HG03520 (cell line): ENCODE results near the gene CIB1.
"Not testable (repeated sequence)": the region's sequence is repeated elsewhere in the genome, so short reads cannot be mapped to it uniquely, and the experiment has no call there.

Experiments
- ATAC-seq: cut with Tn5 transposase; IDR thresholded peaks from one replicate; pipeline ENCODE4 v1.9.1; 2021; ENCODE audit warnings: mild to moderate bottlenecking, moderate library complexity; ENCODE audit not compliant: unreplicated experiment

CIB1 gene

DNA sequence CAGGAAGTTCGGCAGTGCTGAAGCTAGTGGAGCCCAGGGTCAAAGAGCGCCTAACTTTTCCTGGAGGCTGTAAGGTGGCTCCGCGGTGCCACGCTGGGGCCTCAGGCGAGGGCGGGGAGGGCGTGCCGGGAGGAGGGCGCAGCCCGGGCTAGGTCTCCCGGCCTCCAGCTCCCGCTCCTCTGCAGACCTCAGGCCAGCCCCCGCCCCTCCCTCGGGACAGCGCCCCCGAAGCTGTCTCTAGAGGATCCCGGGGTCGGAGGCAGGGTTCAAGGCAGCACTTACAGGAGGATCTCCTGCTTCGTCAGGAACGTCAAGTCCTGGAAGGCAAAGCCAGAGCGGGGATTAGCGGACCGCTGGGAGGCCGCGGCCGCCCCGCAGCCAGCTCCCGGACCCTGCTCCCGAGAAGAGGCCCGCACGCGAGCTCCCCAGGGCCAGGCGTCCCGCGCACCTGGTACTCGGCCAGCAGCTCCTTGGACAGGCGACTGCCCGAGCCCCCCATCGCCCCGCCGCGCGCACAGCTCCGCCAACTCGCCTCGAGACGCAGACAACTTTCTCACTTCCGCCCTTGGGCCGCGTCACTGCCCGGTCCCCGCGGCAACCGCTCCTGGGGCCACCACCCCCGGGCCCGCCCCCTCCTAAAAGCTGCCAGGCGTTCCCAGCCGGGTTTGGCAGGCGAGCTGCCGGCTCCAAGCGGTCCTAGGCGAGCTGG, at the start of gene CIB1:
TSS of gene CIB1 (minus strand) at position 555 of the 709 bp plus-strand sequence. CDS start at position 499, 56 bp downstream.
- ATAC-seq, result peak; percentile 83

DNA sequence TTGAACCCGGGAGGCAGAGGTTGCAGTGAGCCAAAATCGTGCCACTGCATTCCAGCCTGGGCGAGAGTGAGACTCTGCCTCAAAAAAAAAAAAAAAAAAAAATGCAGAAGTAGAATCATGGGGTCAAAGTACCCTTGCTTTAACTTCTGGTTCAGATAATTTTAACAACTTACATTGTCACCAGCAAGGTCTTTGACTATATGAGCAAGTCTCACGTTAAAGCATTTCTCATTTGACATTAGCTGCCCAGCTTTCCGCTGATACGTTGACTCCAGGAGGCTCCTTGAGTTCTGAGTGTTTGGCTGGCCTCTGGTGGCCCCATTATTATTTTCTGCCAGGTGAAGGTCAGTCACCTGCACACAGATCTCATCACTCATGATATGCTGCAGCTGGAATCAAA, 47.9 kb upstream of the CIB1 start:
- ATAC-seq, result not testable (repeated sequence)

DNA sequence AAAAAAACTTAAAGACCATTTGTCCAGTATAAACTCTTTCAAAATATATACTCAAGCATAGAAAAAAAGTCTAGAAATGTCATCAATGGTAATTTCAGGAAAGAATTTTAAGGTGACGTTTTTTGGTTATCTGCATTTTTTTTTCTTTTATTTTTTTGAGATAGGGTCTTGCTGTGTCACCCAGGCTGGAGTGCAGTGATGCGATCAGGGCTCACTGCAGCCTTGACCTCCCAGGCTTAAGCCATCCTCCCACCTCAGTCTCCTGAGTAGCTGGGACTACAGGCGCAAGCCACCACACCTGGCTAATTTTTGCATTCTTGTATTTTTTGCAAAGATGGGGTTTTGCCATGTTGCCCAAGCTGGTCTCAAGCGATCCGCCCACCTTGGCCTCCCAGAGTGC, 47.0 kb upstream of the CIB1 start:
- ATAC-seq, result not testable (repeated sequence)

DNA sequence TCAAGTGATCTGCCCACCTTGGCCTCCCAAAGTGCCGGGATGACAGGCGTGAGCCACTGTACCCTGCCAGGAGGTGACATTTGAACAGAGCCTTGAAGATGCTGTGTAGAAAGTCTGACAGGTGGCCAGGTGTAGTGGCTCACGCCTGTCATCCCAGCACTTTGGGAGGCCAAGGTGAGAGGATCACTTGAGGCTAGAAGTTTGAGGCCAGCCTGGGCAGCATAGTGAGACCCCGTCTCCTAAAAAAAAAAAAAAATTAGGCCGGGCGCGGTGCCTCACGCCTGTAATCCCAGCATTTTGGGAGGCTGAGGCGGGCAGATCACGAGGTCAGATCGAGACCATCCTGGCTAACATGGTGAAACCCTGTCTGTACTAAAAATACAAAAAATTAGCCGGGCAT, 44.7 kb upstream of the CIB1 start:
- ATAC-seq, result not testable (repeated sequence)

DNA sequence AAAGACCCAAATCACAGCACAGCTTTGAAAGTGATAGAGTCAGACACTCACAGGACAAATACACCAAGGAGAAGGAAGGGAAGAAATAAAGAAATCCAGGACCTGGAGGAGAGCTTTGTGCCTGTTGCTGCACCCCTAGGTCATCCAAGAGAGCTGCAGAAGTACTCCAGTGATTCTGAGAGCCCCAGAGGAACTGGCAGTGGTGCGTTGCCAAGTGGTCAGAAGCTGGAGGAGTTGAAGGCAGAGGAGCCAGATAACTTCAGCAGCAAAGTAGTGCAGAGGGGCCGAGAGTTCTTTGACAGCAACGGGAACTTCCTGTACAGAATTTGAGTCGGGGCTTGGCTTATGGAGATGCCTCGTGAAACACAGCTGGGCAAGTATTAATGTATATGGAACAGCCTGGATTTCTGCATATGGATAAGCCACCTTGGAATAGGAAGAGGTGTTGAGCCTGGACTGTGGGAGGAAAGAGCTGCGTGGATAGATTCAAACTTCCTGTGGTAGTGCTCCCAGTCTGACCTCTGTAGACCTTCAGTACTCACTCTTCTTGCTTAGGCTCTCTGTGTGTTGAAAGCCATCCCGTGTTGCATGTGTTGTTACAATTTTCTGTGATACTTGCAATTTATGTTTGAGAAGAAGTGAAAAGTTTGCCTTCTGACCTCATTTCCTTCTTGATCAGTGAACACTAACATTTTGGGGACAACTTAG, 37.9 kb upstream of the CIB1 start:
- no peak for ATAC-seq

DNA sequence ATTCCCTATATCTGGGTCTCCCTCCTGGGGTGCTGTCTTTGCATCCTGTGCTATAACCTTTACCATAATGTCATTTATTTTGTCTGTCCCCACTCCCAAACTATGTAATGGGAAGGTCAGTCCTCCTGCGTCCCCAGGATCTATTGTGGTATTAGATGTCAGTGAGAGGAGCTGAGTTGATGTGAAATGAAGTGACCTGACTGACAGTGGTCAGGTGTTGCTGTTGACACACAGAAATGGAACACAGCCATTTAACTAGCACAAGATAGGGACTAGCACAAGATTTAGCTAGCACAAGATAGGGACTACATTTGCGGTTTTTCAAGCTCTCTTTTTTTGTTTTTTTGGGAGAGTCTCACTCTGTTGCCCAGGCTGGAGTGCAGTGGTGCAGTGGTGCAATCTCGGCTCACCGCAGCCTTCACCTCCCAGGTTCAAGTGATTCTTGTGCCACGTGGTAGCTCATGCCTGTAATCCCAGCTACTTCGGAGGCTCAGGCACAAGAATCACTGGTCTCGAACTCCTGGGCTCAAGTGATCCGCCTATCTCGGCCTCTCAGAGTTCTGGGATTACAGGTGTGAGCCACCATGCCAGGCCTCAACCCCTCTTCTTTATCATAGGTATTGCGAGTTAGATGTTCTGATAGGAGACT, 36.9 kb upstream of the CIB1 start:
- no peak for ATAC-seq

DNA sequence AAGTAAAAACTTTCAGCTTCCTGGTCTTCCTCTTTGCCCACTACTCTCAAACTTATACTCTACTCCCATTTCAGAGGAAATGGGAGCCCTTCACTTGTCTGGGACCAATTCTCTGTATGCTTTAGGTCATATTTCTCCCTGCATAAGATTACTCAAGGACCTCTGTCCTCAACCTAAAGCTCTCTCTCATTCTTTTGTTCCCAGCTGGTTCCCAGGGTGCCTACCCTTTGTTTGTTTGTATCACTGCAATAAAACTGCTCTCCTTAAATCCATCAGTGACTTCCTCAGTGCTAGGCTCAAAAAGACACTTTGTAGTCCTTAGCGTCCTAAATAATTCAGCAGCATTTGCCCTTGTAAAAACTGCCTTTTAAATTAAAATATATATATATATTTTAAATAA, 34.7 kb upstream of the CIB1 start:
- no peak for ATAC-seq

DNA sequence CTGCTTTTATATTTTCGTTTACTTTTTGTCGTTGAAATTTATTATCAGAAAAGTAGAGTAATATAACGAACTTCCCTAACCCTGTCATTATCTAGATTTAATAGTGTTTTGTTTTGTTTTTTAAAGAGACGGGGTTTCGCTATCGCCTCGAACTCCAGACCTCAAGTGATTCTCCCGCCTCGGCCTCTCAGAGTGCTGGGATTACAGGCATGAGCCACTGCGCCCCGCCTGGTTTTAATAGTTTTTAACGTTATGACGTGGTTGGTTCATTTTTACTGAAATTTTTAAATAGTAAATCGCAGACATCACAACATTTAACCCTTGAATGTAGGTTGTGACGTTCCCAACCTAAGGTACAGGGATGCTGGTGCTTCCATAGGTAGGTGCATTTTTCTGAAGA, 32.7 kb upstream of the CIB1 start:
- no peak for ATAC-seq

DNA sequence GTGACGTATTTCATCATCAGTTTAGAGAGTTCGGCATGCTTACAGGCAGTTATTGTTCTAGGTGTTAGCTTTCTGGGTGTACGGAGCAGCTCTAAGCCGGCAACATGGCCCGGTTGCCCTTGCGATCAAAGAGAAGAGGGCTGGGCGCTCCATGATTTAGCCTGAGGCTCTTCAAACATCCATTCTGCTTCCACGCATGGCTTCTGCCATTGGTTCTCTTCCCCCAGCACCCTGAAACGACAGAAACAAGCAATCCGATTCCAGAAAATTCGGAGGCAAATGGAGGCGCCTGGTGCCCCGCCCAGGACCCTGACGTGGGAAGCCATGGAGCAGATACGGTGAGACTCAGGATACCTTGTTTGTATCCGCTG, 32.3 kb upstream of the CIB1 start:
- ATAC-seq, result no peak

DNA sequence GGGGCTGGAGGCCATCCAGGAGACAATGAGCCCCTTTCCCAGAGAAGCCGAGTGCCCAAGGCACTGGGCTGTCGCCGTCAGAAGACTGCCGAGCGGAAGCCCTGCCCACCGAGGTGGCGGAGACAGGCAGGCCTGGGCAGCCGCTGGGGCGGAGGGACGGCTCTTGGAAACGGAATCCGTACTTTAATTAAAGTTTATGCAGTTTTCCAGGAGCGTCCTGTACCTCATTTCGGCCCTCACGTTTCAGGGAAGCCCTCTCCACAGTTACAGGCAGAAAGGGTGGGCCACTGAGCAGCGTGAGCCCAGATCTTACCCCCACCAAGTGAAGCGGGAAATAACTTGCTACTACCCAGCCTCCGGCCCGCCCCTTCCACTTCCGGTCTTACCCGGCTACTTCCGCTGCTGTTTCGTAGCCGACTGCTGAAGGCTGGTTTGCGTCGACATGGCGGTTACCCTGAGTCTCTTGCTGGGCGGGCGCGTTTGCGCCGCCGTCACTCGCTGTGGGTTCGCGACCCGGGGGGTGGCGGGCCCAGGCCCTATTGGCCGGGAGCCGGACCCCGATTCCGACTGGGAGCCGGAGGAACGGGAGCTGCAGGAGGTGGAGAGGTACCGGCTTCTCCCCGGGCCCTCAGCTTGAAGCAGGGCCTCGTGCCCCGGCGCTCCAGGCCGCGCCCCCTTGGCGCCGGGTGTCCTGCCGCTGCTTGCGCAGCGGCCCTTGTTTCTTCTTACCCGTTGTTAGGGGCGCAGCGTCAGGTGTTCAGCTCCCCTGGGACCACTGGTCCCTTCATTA, 31.7 kb upstream of the CIB1 start, which contains the start of gene NGRN:
TSS of gene NGRN (plus strand) at position 402 of the 790 bp plus-strand sequence. CDS start at position 443, 41 bp downstream.
- peak; percentile 85 for ATAC-seq

DNA sequence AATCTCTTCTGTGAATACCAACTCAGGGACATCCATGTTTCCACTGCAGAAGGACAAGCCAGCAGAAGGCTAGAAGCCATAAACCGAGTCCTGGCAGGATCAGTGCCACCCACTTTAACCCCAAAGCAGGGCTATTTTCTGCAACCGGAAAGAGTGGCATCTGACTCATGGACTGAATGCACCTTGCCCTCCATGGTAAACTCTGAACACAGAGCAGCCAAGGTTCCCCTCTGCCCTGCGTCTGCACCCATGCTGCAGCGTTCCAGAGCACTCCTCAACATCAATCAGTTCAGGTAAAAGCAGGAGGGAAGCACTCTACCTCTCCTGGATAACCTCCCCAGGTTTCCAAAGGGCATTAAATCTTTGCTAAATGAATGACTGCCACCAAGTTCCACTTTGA, 30.9 kb upstream of the CIB1 start:
- no peak for ATAC-seq

DNA sequence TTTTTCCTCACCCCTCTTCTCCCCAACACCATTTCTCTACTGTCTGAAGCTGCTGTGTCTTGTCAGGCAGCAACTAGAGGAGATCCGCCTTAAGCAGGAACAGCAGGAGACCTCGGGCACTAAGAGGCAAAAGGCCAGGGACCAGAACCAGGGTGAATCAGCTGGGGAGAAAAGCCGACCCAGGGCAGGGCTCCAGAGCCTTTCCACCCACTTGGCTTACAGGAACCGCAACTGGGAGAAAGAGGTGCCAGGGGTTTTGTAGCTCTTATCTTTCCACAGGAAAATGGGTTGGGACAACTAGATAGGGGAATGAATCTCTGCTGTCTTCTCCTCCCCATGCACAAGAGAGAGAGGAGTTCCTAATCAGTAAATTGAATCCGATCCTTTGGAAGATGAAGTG, 28.7 kb upstream of the CIB1 start:
- no peak for ATAC-seq

DNA sequence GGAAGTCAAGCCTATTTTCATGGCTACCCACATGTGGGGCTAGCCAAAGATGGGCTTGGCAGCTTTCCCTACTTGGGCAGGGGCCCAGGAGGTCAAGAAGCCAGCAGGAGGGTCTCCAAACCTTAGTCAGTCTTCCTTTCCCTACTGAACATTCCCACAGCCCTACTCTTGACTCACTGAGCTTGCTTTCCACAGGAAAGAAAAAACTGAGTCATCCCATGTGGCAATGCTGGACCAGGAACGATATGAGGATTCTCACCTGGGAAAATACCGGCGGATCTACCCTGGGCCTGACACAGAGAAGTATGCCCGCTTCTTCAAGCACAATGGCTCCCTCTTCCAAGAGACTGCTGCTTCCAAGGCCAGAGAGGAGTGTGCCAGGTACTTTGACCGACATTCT, 28.1 kb upstream of the CIB1 start:
- no peak for ATAC-seq

DNA sequence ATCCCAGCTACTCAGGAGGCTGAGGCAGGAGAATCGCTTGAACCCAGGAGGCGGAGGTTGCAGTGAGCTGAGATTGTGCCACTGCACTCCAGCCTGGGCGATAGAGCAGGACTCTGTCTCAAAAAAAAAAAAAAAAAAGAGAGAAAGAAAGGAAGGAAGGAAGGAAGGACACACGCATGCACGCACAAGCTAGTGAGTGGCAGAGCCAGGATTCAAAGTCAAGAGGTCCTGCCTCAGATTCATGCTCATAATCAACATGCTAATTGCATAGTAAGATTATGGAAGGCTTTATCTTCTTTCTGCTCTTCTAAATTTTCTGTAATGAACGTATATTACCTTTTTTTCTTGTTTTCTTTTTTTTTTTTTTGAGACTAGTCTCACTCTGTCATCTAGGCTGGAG, 27.0 kb upstream of the CIB1 start:
- not testable (repeated sequence) for ATAC-seq

DNA sequence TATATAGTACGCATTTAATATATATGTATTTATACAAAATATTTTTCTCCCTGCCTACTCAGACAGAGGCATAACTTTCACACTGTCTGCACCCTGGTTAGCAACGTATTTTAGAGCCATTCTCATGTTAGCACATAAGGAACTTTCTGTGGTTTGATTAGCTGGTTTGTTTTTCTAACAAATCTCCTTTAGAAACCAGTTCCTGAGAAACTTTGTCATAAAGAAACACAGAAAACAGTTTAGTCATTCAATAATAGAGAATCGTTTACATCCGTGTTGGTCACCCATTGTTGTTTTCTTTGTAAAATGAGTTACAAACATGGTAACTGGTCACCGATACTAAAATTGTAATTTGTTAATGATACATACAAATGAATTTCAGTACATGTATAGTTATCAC, 25.8 kb upstream of the CIB1 start:
- ATAC-seq, result peak; percentile 75

DNA sequence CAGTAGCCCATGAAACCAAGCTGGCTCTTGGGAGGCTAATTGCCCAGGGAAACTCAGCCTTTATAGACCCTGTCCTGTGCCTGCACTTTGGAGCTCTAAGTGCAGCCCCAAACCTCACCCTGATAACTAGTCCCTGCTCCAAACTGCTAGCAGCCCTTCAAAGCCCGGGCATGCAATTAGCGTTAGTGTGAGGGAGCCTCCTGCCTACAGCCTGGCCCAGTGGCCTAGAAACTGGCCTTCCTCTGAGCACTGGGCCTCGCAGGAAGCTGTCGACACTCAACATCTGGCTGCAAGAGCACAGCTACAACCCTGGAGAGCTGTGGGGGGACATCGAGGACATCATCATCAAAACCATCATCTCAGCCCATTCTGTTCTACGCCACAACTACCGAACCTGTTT, 24.0 kb upstream of the CIB1 start:
- no peak for ATAC-seq

DNA sequence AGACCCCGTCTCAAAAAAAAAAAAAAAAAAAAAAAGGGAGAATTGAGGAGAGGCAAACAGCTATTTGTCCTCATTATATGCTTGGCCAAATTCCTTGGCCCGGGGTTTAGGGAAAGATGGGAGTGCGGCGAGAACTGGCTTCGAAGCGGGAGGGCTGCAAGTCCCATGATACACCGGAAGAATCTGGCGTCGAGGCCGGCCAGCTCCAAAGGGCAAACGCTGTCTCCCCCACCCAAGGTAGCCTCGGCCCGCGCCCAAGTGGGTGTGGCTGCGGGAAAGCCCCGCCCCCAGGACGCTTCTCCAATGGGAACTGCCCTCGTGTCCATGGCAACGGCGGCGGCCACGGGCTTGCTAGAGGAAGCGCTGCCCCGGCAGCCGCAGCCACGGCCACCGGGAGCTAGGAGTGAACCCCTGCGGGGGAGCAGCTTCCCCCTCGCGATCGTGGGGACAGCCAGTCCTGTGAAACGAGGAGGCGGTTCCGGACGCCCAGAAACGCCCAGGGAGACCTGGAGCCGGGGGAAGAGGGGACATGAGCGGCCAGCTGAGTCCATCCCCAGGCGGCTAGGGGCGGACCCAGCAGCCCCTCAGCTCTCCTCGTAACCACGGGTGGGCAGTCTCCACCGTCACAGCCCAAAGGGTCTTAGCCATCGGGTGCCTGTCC, 15.6 kb upstream of the CIB1 start, which contains the start of gene TTLL13:
TSS of gene TTLL13 (plus strand) at position 354 of the 661 bp plus-strand sequence. CDS start 1,075 bp downstream, outside the sequence.
- ATAC-seq, result no peak

DNA sequence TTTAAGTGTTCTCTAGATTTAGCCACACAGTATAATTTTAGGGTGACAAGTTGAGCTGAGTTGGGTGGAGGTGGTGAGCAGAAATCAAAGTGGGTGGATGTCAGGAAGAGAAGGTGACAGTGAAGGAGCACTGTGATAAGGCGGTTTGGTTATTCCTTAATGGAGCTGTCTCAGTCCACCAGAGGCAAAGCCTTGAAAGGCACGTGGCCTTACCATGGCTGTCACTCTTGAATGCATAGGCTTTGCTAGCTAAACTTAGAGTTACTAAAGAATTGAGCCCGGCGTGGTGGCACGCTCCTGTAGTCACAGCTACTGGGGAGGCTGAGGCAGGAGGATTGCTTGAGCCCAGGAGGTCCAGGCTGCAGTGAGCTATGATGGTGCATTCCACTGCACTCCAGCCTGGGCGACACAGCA, 15.1 kb upstream of the CIB1 start:
- ATAC-seq, result no peak

DNA sequence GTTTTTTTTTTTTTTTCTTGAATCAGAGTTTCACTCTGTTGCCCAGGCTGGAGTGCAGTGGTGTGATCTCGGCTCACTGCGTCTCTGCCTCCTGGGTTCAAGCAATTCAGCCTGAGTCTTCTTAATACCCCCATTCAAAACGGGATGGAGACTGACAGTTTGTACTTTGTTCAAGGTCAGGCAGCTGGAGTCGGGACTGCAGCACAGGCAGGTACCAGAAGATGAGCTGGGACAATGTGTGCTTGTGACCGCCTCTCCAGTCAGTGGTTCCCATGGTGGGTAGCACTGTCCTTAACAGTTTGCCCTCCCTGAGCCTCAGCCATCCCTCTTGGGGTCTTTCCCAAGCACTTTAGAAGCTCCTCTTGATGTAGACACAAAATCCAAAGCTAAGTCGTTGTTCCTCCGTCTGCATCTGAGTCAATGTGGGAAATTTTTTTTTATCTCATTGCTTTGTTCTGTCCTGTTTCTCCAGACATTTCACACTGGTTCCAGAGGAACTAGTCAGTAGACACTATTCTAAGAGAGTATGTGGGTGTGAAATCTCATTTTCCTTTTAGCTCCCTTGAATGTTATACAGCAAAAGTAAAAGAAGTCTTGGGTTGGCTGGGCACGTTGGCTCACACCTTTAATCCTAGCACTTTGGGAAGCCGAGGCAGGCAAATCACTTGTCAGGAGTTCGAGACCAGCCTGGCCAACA, 10.3 kb upstream of the CIB1 start:
- no peak for ATAC-seq
